ENCODE measurements around the gene SEC14L2.

SEC14L2 gene

DNA sequence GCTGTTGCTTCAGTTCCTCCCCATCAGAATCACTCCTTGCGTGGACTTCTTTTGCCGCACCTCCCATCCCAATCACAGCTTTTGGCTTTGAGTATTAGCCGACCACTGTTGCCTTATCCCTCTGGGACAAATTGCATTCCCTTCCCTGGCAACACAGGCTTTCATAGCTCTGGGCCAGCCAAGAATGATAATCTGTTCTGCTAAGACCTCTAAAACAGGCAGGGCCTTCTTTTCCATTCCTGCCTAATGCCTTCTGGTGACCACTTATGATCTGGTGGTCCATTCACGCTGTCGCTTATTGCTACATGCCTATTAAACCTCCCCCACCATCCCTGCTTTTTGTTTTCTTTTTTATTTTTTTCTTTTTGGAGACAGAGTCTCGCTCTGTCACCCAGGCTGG lies 9.6 kb downstream of the SEC14L2 start:
- H3K4me2 ChIP-seq (ENCODE audit: low read length): no peak overlapping the region
- TF ChIP-seq, protein P1, sequence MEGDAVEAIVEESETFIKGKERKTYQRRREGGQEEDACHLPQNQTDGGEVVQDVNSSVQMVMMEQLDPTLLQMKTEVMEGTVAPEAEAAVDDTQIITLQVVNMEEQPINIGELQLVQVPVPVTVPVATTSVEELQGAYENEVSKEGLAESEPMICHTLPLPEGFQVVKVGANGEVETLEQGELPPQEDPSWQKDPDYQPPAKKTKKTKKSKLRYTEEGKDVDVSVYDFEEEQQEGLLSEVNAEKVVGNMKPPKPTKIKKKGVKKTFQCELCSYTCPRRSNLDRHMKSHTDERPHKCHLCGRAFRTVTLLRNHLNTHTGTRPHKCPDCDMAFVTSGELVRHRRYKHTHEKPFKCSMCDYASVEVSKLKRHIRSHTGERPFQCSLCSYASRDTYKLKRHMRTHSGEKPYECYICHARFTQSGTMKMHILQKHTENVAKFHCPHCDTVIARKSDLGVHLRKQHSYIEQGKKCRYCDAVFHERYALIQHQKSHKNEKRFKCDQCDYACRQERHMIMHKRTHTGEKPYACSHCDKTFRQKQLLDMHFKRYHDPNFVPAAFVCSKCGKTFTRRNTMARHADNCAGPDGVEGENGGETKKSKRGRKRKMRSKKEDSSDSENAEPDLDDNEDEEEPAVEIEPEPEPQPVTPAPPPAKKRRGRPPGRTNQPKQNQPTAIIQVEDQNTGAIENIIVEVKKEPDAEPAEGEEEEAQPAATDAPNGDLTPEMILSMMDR (IDR thresholded peaks at IDR 0.05): no peak
- H3K4me3 ChIP-seq (ENCODE audit: low read depth, low read length): no peak overlapping the region
- peaks cover 3% of the 10 kb centered on the region for H3K4me1 ChIP-seq
- H3K9me3 ChIP-seq (ENCODE audit: control insufficient read depth, low read length): no peaks in the 10 kb centered on the region
- no peak overlapping the region for H3K27ac ChIP-seq
- no peaks in the 10 kb centered on the region for H3K27me3 ChIP-seq (ENCODE audit: control insufficient read depth, insufficient read depth, low read length)
- H2AFZ ChIP-seq: no peak overlapping the region
- no peak overlapping the region for H3K9ac ChIP-seq
- no peaks in the 10 kb centered on the region for H3K79me2 ChIP-seq
- no peaks in the 10 kb centered on the region for H3K36me3 ChIP-seq (ENCODE audit: control insufficient read depth, insufficient read depth, low read length)

- no peak overlapping the region for H3K4me3 ChIP-seq (ENCODE audit: low read depth, low read length)
- no peaks in the 10 kb centered on the region for H3K9me3 ChIP-seq (ENCODE audit: control insufficient read depth, low read length)
- H3K4me1 ChIP-seq: peaks cover 3% of the 10 kb centered on the region
- no peak overlapping the region for H3K9ac ChIP-seq
- H3K79me2 ChIP-seq: no peaks in the 10 kb centered on the region
- H3K36me3 ChIP-seq (ENCODE audit: control insufficient read depth, insufficient read depth, low read length): no peaks in the 10 kb centered on the region
- TF ChIP-seq, protein P1 (IDR thresholded peaks at IDR 0.05): no peak
- no peak overlapping the region for H3K4me2 ChIP-seq (ENCODE audit: low read length)
- H3K27ac ChIP-seq: no peak overlapping the region
- no peaks in the 10 kb centered on the region for H3K27me3 ChIP-seq (ENCODE audit: control insufficient read depth, insufficient read depth, low read length)
- no peak overlapping the region for H2AFZ ChIP-seq
These were observed 11.7 kb downstream of the SEC14L2 start for GRCh38 chr22:30408388-30409102.

DNA sequence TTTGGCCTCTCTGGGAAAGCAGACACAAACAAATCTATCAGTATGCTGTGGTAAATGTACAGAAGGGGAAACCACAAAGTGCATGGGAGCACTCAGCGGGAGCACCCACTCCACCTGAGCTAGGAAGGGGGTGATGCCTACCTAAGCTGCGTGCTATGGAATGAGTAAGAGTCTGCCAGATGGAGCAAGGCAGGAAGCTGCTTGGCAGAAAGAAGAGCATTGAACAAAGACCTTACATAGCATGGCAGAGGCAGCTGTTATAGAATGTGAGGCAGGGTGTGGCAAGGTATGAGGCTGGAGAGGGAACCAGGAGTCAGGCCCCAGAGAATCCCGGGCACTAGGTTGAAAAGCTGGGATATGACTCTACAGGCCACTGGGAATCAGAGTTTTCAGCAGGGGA lies 15.0 kb downstream of the SEC14L2 start:
- TF ChIP-seq, protein P1 (IDR thresholded peaks at IDR 0.05): no peak
- Histone ChIP-seq H3K4me1 (no peaks in the 10 kb centered on the region), H3K27me3 (ENCODE audit: control insufficient read depth, insufficient read depth, low read length) (no peaks in the 10 kb centered on the region), H3K36me3 (ENCODE audit: control insufficient read depth, insufficient read depth, low read length) (no peaks in the 10 kb centered on the region), H3K9me3 (ENCODE audit: control insufficient read depth, low read length) (no peaks in the 10 kb centered on the region), H3K9ac (no peak overlapping the region), H3K4me2 (ENCODE audit: low read length) (no peak overlapping the region), H3K27ac (no peak overlapping the region), H3K79me2 (no peaks in the 10 kb centered on the region), H2AFZ (no peak overlapping the region), H3K4me3 (ENCODE audit: low read depth, low read length) (no peak overlapping the region)

GRCh38 chr22:30413001-30413400 lies 16.2 kb downstream of the SEC14L2 start:
- no peak overlapping the region for H3K9ac ChIP-seq
- H3K4me1 ChIP-seq: no peaks in the 10 kb centered on the region
- no peaks in the 10 kb centered on the region for H3K36me3 ChIP-seq (ENCODE audit: control insufficient read depth, insufficient read depth, low read length)
- no peaks in the 10 kb centered on the region for H3K27me3 ChIP-seq (ENCODE audit: control insufficient read depth, insufficient read depth, low read length)
- H3K79me2 ChIP-seq: no peaks in the 10 kb centered on the region
- H3K9me3 ChIP-seq (ENCODE audit: control insufficient read depth, low read length): no peaks in the 10 kb centered on the region
- H2AFZ ChIP-seq: no peak overlapping the region
- no peak overlapping the region for H3K4me3 ChIP-seq (ENCODE audit: low read depth, low read length)
- H3K4me2 ChIP-seq (ENCODE audit: low read length): no peak overlapping the region
- TF ChIP-seq, protein P1 (IDR thresholded peaks at IDR 0.05): no peak
- no peak overlapping the region for H3K27ac ChIP-seq

Measured in parathyroid adenoma (tissue), 2 donors.